BLaER1 treated with 17β-estradiol and CSF1 and Interleukin-3, amounts not matched to agents 10 nM and 100 nM (cell line): ENCODE data around the gene ENO3.
A peak's percentile ranks its signal among the peaks of the same experiment; 100 is the strongest.

Experiments
- H3K27ac ChIP-seq, 11 experiments: shearing (Covaris generic); formaldehyde crosslinking; 2 replicates each; pipeline ENCODE4 v1.8.1; 2022
- H3K27me3 ChIP-seq, 11 experiments: shearing (Covaris generic); formaldehyde crosslinking; 2 replicates each; pipeline ENCODE4 v1.8.1; 2022
- H3K36me3 ChIP-seq, 11 experiments: shearing (Covaris generic); formaldehyde crosslinking; 2 replicates each; pipeline ENCODE4 v1.8.1; 2022
- H3K4me1 ChIP-seq, 10 experiments: shearing (Covaris generic); formaldehyde crosslinking; 2 replicates each; pipeline ENCODE4 v1.8.1; 2022
- H3K4me2 ChIP-seq, 11 experiments: shearing (Covaris generic); formaldehyde crosslinking; 2 replicates each; pipeline ENCODE4 v1.8.1; 2022
- H3K4me3 ChIP-seq, 10 experiments: shearing (Covaris generic); formaldehyde crosslinking; 2 replicates each; pipeline ENCODE4 v1.8.1; 2022
- H3K9ac ChIP-seq, 11 experiments: shearing (Covaris generic); formaldehyde crosslinking; 2 replicates each; pipeline ENCODE4 v1.8.1; 2022
- H3K9me3 ChIP-seq, 11 experiments: shearing (Covaris generic); formaldehyde crosslinking; replicated peaks in 1 of 11; 2 replicates each; pipeline ENCODE4 v1.8.1; 2022
- H4K20me1 ChIP-seq, 11 experiments: shearing (Covaris generic); formaldehyde crosslinking; 2 replicates each; pipeline ENCODE4 v1.8.1; 2022
- Cebpa-rat ChIP-seq, 11 experiments: shearing (Covaris generic); IDR thresholded peaks; 2 replicates each; pipeline ENCODE4 v1.8.1; 2022

The ENO3 gene

DNA sequence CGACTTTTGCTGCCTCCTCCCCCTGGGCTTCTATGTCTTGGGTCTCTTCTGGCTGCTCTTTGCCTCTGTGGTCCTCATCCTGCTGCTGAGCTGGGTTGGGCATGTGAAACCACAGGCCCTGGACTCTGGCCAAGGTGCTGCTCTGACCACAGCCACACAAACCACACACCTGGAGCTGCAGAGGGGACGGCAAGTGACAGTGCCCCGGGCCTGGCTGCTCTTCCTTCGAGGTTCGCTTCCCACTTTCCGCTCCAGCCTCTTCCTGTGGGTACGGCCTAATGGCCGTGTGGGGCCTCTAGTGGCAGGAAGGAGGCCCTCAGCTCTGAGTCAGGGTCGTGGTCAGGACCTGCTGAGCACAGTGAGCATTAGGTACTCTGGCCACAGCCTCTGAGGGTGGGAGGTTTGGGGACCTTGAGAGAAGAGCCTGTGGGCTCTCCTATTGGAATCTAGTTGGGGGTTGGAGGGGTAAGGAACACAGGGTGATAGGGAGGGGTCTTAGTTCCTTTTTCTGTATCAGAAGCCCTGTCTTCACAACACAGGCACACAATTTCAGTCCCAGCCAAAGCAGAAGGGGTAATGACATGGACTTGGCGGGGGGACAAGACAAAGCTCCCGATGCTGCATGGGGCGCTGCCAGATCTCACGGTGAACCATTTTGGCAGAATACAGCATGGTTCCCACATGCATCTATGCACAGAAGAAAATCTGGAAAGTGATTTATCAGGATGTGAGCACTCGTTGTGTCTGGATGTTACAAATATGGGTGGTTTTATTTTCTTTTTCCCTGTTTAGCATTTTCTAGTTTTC lies 16.5 kb upstream of the ENO3 start:
- no peak overlapping the region for H3K4me3 ChIP-seq
- no peaks in the 10 kb centered on the region for H3K9me3 ChIP-seq
- peak overlapping the region; percentile 70 to 91 (median 82) for H3K4me2 ChIP-seq
- H3K27ac ChIP-seq: peak overlapping the region in 9 of 11 experiments; percentile 2 to 50 (median 36); a peak in 11 of 22 replicates
- peak overlapping the region; percentile 16 to 70 (median 48); a peak in 14 of 22 replicates for H3K9ac ChIP-seq
- H4K20me1 ChIP-seq: peaks cover 0 to 43% (median 13%) of the 10 kb centered on the region in 11 experiments; a peak in 12 of 22 replicates
- H3K27me3 ChIP-seq: no peaks in the 10 kb centered on the region
- peaks cover 40 to 75% (median 65%) of the 10 kb centered on the region in 10 experiments for H3K4me1 ChIP-seq
- TF ChIP-seq Cebpa-rat (IDR thresholded peaks at IDR 0.05): no peak
- peaks cover 28 to 56% (median 41%) of the 10 kb centered on the region in 11 experiments for H3K36me3 ChIP-seq

DNA sequence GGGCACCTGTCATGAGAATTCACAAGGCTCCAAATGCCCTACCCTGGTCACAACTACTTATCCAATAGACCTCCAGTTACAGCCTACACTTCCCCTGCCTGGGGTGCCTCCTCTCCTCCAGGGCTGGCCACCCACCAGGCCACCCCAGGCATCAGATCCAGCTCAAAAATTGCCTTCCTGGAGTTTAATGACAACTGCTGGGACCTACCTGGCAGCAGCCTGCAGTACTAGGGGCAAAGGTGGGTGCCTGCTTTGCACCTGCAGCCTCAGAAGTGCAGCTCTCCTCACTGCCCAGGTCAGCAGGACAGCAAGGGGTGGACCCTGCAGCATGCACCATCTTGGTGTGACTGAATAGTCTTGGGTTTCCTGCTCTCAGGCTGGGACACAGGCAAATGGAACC lies 15.3 kb upstream of the ENO3 start:
- H3K9me3 ChIP-seq: no peaks in the 10 kb centered on the region
- H3K9ac ChIP-seq: peak overlapping the region in 1 of 11 experiments; percentile 15; a peak in 2 of 22 replicates
- H4K20me1 ChIP-seq: peaks cover 0 to 44% (median 13%) of the 10 kb centered on the region in 11 experiments; a peak in 12 of 22 replicates
- H3K27ac ChIP-seq: no peak overlapping the region
- peaks cover 40 to 75% (median 64%) of the 10 kb centered on the region in 10 experiments for H3K4me1 ChIP-seq
- TF ChIP-seq Cebpa-rat (IDR thresholded peaks at IDR 0.05): no peak
- no peak overlapping the region for H3K4me2 ChIP-seq
- H3K4me3 ChIP-seq: no peak overlapping the region
- no peaks in the 10 kb centered on the region for H3K27me3 ChIP-seq
- H3K36me3 ChIP-seq: peaks cover 28 to 47% (median 36%) of the 10 kb centered on the region in 11 experiments

DNA sequence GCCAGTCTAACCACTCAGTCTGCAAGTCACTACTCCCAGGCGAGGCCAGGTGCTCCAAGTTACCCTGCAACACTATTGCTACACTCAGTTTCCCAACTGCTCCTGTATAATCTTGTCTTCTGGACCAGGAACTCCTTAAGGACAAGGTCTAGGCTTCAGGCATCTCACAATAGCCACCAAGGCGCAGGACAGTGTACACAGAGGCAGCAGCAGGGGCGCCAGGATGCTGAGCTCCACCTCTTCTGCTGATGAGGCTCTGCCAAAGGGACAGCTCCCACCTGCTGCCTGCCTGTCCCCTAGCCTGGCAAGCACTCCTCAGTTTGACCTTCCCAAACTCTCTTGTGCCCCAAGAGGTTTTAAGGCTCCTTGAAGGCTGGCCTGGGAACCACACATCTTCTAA lies 14.5 kb upstream of the ENO3 start:
- Histone ChIP-seq H3K4me3 (no peak overlapping the region), H3K4me1 (peaks cover 43 to 80% (median 67%) of the 10 kb centered on the region in 10 experiments), H3K4me2 (peak overlapping the region in 1 of 11 experiments; percentile 97; a peak in 1 of 22 replicates), H3K27me3 (no peaks in the 10 kb centered on the region), H3K9me3 (no peaks in the 10 kb centered on the region), H4K20me1 (peaks cover 0 to 52% (median 13%) of the 10 kb centered on the region in 11 experiments; a peak in 14 of 22 replicates), H3K9ac (peak overlapping the region in 9 of 11 experiments; percentile 29 to 100 (median 99); a peak in 9 of 22 replicates), H3K36me3 (peaks cover 28 to 40% (median 36%) of the 10 kb centered on the region in 11 experiments), H3K27ac (no peak overlapping the region)
- no peak for TF ChIP-seq Cebpa-rat (IDR thresholded peaks at IDR 0.05)

DNA sequence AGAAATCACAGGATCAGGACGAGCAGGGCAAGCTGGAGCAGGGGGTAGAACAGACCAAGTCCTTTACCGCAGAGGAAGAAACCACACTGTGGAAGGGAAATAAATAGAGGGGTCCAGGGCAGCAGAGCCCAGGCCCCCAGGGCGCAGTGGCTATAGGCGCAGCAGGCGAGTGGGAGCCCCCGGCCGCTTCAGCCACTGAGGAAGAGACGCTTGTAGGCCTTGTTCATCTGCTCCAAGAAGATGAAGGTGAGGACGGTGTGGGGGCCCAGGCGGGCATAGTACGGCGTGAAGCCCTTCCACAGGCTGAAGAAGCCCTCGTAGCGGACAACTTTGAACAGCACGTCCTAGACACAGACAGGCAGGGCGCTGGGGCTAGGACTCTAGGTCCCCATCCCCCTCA lies 13.4 kb upstream of the ENO3 start:
- no peaks in the 10 kb centered on the region for H3K9me3 ChIP-seq
- H3K4me2 ChIP-seq: peak overlapping the region in 9 of 11 experiments; percentile 94 to 100 (median 97); a peak in 9 of 22 replicates
- H3K36me3 ChIP-seq: peaks cover 35 to 51% (median 42%) of the 10 kb centered on the region in 11 experiments
- peaks cover 46 to 81% (median 69%) of the 10 kb centered on the region in 10 experiments for H3K4me1 ChIP-seq
- H3K4me3 ChIP-seq: 0 out of 20 replicates have a peak overlapping the region, but pooled peaks of 1 of the 10 experiments have one; percentile 100
- no peak for TF ChIP-seq Cebpa-rat (IDR thresholded peaks at IDR 0.05)
- H3K9ac ChIP-seq: peak overlapping the region; percentile 9 to 100 (median 99); a peak in 20 of 22 replicates
- 0 out of 22 replicates have a peak overlapping the region, but pooled peaks of 1 of the 11 experiments have one; percentile 10 for H3K27ac ChIP-seq
- no peaks in the 10 kb centered on the region for H3K27me3 ChIP-seq
- H4K20me1 ChIP-seq: peaks cover 3 to 63% (median 23%) of the 10 kb centered on the region in 11 experiments; a peak in 21 of 22 replicates

DNA sequence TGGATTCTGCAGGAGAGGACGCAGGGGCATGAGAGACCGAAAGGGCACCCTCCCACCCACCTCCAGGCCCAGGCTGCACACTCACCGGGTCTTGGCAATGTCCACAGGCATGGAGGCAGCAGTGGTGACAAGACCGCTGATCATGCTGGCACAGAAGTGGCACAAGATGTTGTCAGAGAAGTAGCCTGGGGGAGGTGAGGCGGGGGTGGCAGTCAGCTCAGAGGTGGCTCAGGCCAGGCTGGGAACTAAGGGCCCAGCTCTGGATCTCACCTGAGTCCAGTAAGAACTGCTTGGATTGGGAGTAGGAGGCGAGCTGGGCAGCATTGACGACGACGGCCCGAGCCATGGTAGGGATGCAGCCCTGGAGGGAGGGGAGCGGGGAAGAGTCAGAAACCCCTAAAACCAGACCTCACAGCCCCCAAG lies 12.8 kb upstream of the ENO3 start:
- peaks cover 8 to 69% (median 28%) of the 10 kb centered on the region in 11 experiments; a peak in 21 of 22 replicates for H4K20me1 ChIP-seq

DNA sequence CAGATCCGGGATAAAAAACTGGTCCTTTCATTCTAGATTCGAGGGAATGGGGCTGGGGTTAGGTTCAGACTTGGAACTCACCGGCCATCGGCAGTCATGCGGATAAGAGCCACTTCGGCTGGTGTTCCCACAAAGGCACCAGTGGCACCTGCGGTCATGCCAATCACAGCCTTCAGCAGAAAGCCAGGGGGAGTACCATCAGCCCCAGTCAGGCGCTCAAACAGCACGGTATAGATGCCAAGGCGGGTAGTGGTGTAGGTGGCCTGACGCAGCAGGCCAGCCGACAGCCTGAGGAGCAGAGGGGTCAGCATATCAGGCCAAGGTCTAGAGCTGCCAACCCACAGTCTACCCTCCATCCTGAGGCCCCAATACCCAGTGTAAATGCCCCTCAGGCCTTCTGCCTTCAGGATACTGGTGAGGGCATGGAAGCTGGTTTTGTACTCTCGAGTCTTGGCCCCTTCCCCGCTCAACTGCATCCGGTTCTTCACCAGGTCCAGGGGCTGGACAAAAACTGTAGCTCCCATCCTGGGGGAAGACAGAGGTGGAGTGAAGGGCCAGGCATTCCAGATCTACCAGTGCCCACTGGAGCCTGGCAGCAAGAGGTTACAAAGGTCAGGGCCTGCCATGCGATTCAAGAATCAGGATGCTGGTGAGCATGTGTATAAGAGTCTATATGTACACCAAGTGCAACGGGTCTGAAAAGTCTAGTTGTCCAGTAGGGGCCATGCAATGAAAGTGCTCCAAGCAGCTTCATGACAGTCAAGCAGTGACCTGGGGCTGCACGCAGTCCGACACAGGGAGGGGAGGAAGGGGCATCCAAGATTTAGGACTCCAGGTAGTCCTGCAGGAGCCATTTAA lies 12.0 kb upstream of the ENO3 start:
- Histone ChIP-seq H3K4me3 (peak overlapping the region; percentile 80 to 100 (median 87)), H3K27me3 (no peaks in the 10 kb centered on the region), H3K36me3 (peaks cover 49 to 64% (median 56%) of the 10 kb centered on the region in 11 experiments), H3K4me1 (peaks cover 55 to 83% (median 71%) of the 10 kb centered on the region in 10 experiments), H4K20me1 (peaks cover 17 to 77% (median 33%) of the 10 kb centered on the region in 11 experiments), H3K4me2 (peak overlapping the region; percentile 94 to 100 (median 98)), H3K27ac (peak overlapping the region; percentile 66 to 99 (median 93)), H3K9ac (peak overlapping the region; percentile 89 to 100 (median 99)), H3K9me3 (no peaks in the 10 kb centered on the region)
- no peak for TF ChIP-seq Cebpa-rat (IDR thresholded peaks at IDR 0.05)

More for the DNA sequence above, 12.8 kb upstream of the ENO3 start:
- TF ChIP-seq Cebpa-rat (IDR thresholded peaks at IDR 0.05): no peak
- Histone ChIP-seq H3K4me1 (peaks cover 52 to 81% (median 70%) of the 10 kb centered on the region in 10 experiments), H3K27me3 (no peaks in the 10 kb centered on the region), H3K4me2 (peak overlapping the region; percentile 94 to 100 (median 98)), H3K4me3 (peak overlapping the region in 8 of 10 experiments; percentile 80 to 100 (median 87); a peak in 11 of 20 replicates), H3K9me3 (no peaks in the 10 kb centered on the region), H3K27ac (peak overlapping the region in 3 of 11 experiments; percentile 93 to 99 (median 96); a peak in 5 of 22 replicates), H3K9ac (peak overlapping the region; percentile 89 to 100 (median 99)), H3K36me3 (peaks cover 40 to 56% (median 48%) of the 10 kb centered on the region in 11 experiments)

DNA sequence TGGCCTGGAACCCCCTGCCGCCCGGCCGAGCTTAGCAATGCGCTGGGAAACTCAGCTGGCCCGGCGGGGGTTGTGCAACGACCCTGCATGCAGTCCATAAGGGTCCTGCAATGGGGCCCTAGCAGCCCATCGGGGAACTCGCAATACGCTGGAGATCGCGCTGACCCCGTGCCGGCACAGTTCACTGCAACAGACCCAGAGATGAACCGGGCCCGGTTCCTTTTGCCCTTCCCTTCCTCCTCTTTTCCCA lies 11.4 kb upstream of the ENO3 start:
- H3K27me3 ChIP-seq: no peaks in the 10 kb centered on the region
- H3K9ac ChIP-seq: peak overlapping the region; percentile 89 to 100 (median 99)
- peak overlapping the region; percentile 94 to 100 (median 98) for H3K4me2 ChIP-seq
- peaks cover 22 to 83% (median 38%) of the 10 kb centered on the region in 11 experiments for H4K20me1 ChIP-seq
- peak overlapping the region; percentile 80 to 100 (median 87) for H3K4me3 ChIP-seq
- no peaks in the 10 kb centered on the region for H3K9me3 ChIP-seq
- peak overlapping the region; percentile 66 to 99 (median 93) for H3K27ac ChIP-seq
- H3K4me1 ChIP-seq: peaks cover 55 to 83% (median 71%) of the 10 kb centered on the region in 10 experiments
- H3K36me3 ChIP-seq: peaks cover 54 to 70% (median 62%) of the 10 kb centered on the region in 11 experiments
- TF ChIP-seq Cebpa-rat (IDR thresholded peaks at IDR 0.05): 0 out of 22 replicates have a peak, but pooled peaks of 2 of the 11 experiments have one; percentile 12 to 18
